Activated T-cell treated with anti-CD3 and anti-CD28 coated beads, Interleukin-2, amount 50 U/mL, for 72 hours (primary cell): ENCODE data around the gene EEF2K. TPM values are rescaled to one million over a fixed set of nuclear protein-coding genes. Genes with fewer than 3 reads are reported as not detected.

Experiments
- ATAC-seq, 2 donors: fragments of 150-1000 bp; cut with Tn5 transposase; replicated peaks in 1 of 2; 2 replicates each; pipeline ENCODE4 v1.10.0; 2021; ENCODE audit warnings: moderate library complexity in 2 of 2, mild to moderate bottlenecking in 1 of 2
- DNase-seq, 2 donors: peaks; one replicate each; pipeline ENCODE4 v3.0.0; 2021 to 2022; ENCODE audit warnings: mixed read lengths in 1 of 2
- H3K27ac Mint-ChIP-seq: one replicate; pipeline ENCODE4 v1.8.0; 2022; ENCODE audit warnings: mild to moderate bottlenecking, moderate library complexity, mixed read lengths
- H3K27me3 Mint-ChIP-seq: one replicate; pipeline ENCODE4 v1.8.0; 2022; ENCODE audit warnings: low read depth, mixed read lengths
- H3K36me3 Mint-ChIP-seq, 2 donors: one replicate each; pipeline ENCODE4 v1.8.0; 2022; ENCODE audit warnings: mixed read lengths in 2 of 2, mild to moderate bottlenecking in 1 of 2; ENCODE audit not compliant: insufficient read depth in 2 of 2
- H3K4me1 Mint-ChIP-seq: one replicate; pipeline ENCODE4 v1.8.0; 2022; ENCODE audit warnings: low read depth, mixed read lengths
- H3K4me3 Mint-ChIP-seq, 2 donors: one replicate each; pipeline ENCODE4 v1.8.0; 2022; ENCODE audit warnings: mild to moderate bottlenecking in 2 of 2, mixed read lengths in 2 of 2, moderate library complexity in 2 of 2
- H3K9me3 Mint-ChIP-seq, 2 donors: one replicate each; pipeline ENCODE4 v1.8.0; 2022; ENCODE audit warnings: mixed read lengths in 2 of 2
- total RNA-seq, 2 donors: library from RNA; stranded (reverse); gene quantifications; one replicate each; pipeline ENCODE4 v1.2.3, GENCODE V29; 2022

Gene EEF2K
- total RNA-seq, 2 donors from 2014 or later = 19.4 to 23.9 TPM

- DNase-seq (no peak), ATAC-seq (no peak)
- Mint-ChIP-seq H3K4me3 (no peak overlapping the region), H3K9me3 (peaks cover 0 to 3% of the 10 kb centered on the region in 2 donors), H3K36me3 (peaks cover 9 to 26% of the 10 kb centered on the region in 2 donors), H3K27me3 (no peaks in the 10 kb centered on the region), H3K27ac (no peak overlapping the region), H3K4me1 (peaks cover 6% of the 10 kb centered on the region)
Observed at GRCh38 chr16:22252317-22252716, 46.2 kb downstream of the EEF2K start.

DNA sequence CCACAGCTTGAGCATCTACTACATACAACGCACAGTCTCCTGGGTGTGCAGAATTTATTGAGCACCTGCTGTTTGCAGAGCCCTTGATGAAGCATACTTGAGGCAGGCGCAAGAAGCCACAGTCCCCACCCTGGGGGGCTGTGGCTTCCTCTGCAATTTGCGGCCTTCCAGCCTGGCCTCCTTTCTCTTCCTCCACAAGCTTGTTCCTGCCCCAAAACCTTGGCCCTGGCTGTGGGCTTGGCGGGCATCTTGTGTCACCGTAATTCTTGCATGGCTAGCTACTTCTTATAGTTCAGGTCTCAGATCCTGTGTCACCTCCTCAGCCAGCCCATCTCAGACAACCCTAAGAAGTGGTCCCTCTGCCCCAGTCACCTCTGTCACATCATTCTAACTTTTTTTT lies 47.2 kb downstream of the EEF2K start:
- no peak for ATAC-seq
- Mint-ChIP-seq H3K4me1 (peaks cover 6% of the 10 kb centered on the region), H3K9me3 (peaks cover 0 to 3% of the 10 kb centered on the region in 2 donors), H3K36me3 (peaks cover 11 to 26% of the 10 kb centered on the region in 2 donors), H3K27me3 (no peaks in the 10 kb centered on the region), H3K4me3 (no peak overlapping the region), H3K27ac (no peak overlapping the region)
- DNase-seq = no peak

GRCh38 chr16:22255335-22255734 lies 49.3 kb downstream of the EEF2K start:
- DNase-seq = no peak
- H3K27me3 Mint-ChIP-seq = no peaks in the 10 kb centered on the region
- no peak overlapping the region for H3K4me3 Mint-ChIP-seq
- H3K9me3 Mint-ChIP-seq = peaks cover 0 to 3% of the 10 kb centered on the region in 2 donors
- H3K4me1 Mint-ChIP-seq = peaks cover 6% of the 10 kb centered on the region
- no peak overlapping the region for H3K27ac Mint-ChIP-seq
- H3K36me3 Mint-ChIP-seq = peaks cover 12 to 33% of the 10 kb centered on the region in 2 donors
- no peak for ATAC-seq

- DNase-seq = no peak
- peaks cover 10 to 34% of the 10 kb centered on the region in 2 donors for H3K36me3 Mint-ChIP-seq
- H3K27ac Mint-ChIP-seq = no peak overlapping the region
- no peak overlapping the region for H3K4me3 Mint-ChIP-seq
- H3K27me3 Mint-ChIP-seq = no peaks in the 10 kb centered on the region
- no peak for ATAC-seq
- peaks cover 0 to 3% of the 10 kb centered on the region in 2 donors for H3K9me3 Mint-ChIP-seq
- H3K4me1 Mint-ChIP-seq = peaks cover 11% of the 10 kb centered on the region
Observed at GRCh38 chr16:22257440-22257839, 51.4 kb downstream of the EEF2K start.

DNA sequence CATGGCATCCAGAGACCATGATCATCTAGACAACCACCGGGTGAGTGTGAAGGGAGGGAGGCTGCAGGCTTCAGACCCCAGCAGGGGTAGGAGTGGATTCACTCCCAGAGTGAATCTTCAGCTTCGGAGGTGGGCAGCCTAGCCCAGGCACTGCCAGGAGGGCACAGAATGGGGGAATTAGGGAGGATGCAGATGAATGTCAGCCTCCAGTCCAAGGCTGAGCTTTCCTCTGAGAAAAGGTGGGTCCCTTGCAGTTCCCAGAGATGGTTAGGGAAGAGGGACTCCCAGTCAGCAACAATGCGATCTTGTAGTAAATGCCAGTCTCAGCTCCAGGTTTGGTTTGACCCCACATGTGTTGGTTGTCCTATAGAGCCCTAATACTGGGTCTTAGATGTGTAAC lies 54.4 kb downstream of the EEF2K start:
- H3K27ac Mint-ChIP-seq = no peak overlapping the region
- H3K9me3 Mint-ChIP-seq = no peaks in the 10 kb centered on the region
- H3K36me3 Mint-ChIP-seq = peaks cover 4 to 18% of the 10 kb centered on the region in 2 donors

GRCh38 chr16:22262460-22262859 lies 56.4 kb downstream of the EEF2K start:
- Mint-ChIP-seq H3K36me3 (peaks cover 4 to 20% of the 10 kb centered on the region in 2 donors), H3K9me3 (no peaks in the 10 kb centered on the region), H3K4me3 (no peak overlapping the region), H3K27ac (peak overlapping the region; percentile 68), H3K4me1 (peaks cover 13% of the 10 kb centered on the region), H3K27me3 (no peaks in the 10 kb centered on the region)
- ATAC-seq = peak; percentile 61 to 82
- peak in 1 of 2 donors; percentile 5 for DNase-seq

More for the DNA sequence above, 54.4 kb downstream of the EEF2K start:
- DNase-seq (no peak), ATAC-seq (no peak)
- Mint-ChIP-seq H3K4me3 (no peak overlapping the region), H3K27me3 (no peaks in the 10 kb centered on the region), H3K4me1 (peaks cover 13% of the 10 kb centered on the region)

- no peak for DNase-seq
- no peaks in the 10 kb centered on the region for H3K27me3 Mint-ChIP-seq
- ATAC-seq = no peak
- H3K4me1 Mint-ChIP-seq = peaks cover 13% of the 10 kb centered on the region
- H3K4me3 Mint-ChIP-seq = no peak overlapping the region
- H3K36me3 Mint-ChIP-seq = peaks cover 0 to 17% of the 10 kb centered on the region in 2 donors
- H3K9me3 Mint-ChIP-seq = no peaks in the 10 kb centered on the region
- H3K27ac Mint-ChIP-seq = no peak overlapping the region
Observed at GRCh38 chr16:22264786-22265185, 58.7 kb downstream of the EEF2K start.

GRCh38 chr16:22265351-22265750 lies 59.3 kb downstream of the EEF2K start:
- peaks cover 0 to 17% of the 10 kb centered on the region in 2 donors for H3K36me3 Mint-ChIP-seq
- no peak overlapping the region for H3K27ac Mint-ChIP-seq
- no peaks in the 10 kb centered on the region for H3K9me3 Mint-ChIP-seq
- peaks cover 17% of the 10 kb centered on the region for H3K4me1 Mint-ChIP-seq
- no peak for DNase-seq
- H3K4me3 Mint-ChIP-seq = no peak overlapping the region
- H3K27me3 Mint-ChIP-seq = no peaks in the 10 kb centered on the region
- no peak for ATAC-seq

DNA sequence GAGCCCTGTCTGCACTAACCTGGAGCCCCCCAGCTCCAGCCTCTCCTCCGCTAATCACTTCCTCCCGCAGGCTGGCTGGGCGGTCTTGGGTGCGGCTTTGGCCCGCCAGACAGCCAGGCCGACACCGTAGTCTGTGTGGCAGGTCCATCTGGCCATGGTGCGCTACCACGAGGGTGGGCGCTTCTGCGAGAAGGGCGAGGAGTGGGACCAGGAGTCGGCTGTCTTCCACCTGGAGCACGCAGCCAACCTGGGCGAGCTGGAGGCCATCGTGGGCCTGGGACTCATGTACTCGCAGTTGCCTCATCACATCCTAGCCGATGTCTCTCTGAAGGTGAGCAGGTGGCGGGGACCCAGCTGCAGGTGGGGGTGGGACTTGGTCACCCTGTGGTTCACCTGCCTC lies 60.5 kb downstream of the EEF2K start:
- no peak for DNase-seq
- no peaks in the 10 kb centered on the region for H3K9me3 Mint-ChIP-seq
- H3K27me3 Mint-ChIP-seq = no peaks in the 10 kb centered on the region
- no peak overlapping the region for H3K4me3 Mint-ChIP-seq
- peaks cover 21% of the 10 kb centered on the region for H3K4me1 Mint-ChIP-seq
- ATAC-seq = no peak
- no peak overlapping the region for H3K27ac Mint-ChIP-seq
- H3K36me3 Mint-ChIP-seq = peaks cover 2 to 16% of the 10 kb centered on the region in 2 donors

DNA sequence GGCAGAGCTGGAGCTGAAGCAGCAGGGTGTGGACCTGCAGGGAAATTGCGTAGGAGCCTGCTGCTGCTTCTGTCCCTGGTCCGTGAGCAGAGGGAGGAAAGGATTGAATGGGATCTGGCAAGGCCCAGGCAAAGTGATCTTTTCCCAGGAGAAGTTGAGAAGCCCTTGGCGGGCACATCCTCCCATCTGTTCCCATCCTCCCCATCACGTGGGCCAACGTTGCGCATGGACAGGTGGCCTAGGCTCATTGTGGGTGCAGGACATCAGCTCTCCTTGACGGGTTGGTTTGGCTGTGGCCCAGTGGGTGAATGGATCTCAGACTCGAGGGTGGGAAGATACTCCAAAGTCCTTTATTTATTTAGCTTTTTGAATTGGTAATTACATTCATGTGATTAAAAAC lies 61.7 kb downstream of the EEF2K start:
- no peak for ATAC-seq
- Mint-ChIP-seq H3K4me3 (no peak overlapping the region), H3K27me3 (no peaks in the 10 kb centered on the region), H3K27ac (no peak overlapping the region), H3K9me3 (no peaks in the 10 kb centered on the region), H3K36me3 (peaks cover 4 to 23% of the 10 kb centered on the region in 2 donors), H3K4me1 (peaks cover 9% of the 10 kb centered on the region)
- no peak for DNase-seq

GRCh38 chr16:22270525-22270924 lies 64.4 kb downstream of the EEF2K start:
- ATAC-seq (no peak), DNase-seq (no peak)
- Mint-ChIP-seq H3K36me3 (peaks cover 4 to 24% of the 10 kb centered on the region in 2 donors), H3K27ac (no peak overlapping the region), H3K9me3 (no peaks in the 10 kb centered on the region), H3K27me3 (no peaks in the 10 kb centered on the region), H3K4me3 (no peak overlapping the region), H3K4me1 (peaks cover 7% of the 10 kb centered on the region)

GRCh38 chr16:22272870-22273650 lies 67.0 kb downstream of the EEF2K start:
- Mint-ChIP-seq H3K36me3 (peaks cover 4 to 19% of the 10 kb centered on the region in 2 donors), H3K27me3 (no peaks in the 10 kb centered on the region), H3K4me3 (no peak overlapping the region), H3K4me1 (peaks cover 7% of the 10 kb centered on the region), H3K9me3 (no peaks in the 10 kb centered on the region), H3K27ac (no peak overlapping the region)
- ATAC-seq = no peak
- no peak for DNase-seq

DNA sequence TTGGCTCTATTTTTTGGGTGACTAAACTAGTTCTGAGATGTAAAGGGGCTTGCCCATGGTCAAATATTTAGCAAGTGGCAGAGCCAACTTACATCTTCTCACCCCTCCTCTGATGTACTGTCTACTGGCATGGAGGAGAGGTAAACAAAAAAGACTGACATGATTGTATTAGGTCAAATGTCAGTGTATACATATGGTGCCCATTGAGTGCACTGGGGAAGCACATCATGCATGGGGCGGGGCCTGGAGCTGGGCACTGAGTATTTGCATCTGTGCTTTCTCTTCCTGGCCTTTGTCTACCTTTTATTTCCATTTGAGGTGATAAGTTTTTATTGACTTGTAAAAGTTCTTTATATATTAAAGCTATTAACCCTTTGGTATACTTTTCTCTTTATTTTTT lies 68.8 kb downstream of the EEF2K start:
- H3K27ac Mint-ChIP-seq = no peak overlapping the region
- ATAC-seq = no peak
- H3K27me3 Mint-ChIP-seq = no peaks in the 10 kb centered on the region
- H3K4me1 Mint-ChIP-seq = peaks cover 7% of the 10 kb centered on the region
- DNase-seq = no peak
- no peak overlapping the region for H3K4me3 Mint-ChIP-seq
- no peaks in the 10 kb centered on the region for H3K9me3 Mint-ChIP-seq
- peaks cover 4 to 16% of the 10 kb centered on the region in 2 donors for H3K36me3 Mint-ChIP-seq
